RKO (cell line): ENCODE data around the gene TOM1.
A peak's percentile ranks its signal among the peaks of the same experiment; 100 is the strongest.

Experiments
- DNase-seq: peaks from one replicate; pipeline ENCODE4 v3.0.0-alpha.2; 2016; ENCODE audit warnings: low spot score

TOM1 gene

DNA sequence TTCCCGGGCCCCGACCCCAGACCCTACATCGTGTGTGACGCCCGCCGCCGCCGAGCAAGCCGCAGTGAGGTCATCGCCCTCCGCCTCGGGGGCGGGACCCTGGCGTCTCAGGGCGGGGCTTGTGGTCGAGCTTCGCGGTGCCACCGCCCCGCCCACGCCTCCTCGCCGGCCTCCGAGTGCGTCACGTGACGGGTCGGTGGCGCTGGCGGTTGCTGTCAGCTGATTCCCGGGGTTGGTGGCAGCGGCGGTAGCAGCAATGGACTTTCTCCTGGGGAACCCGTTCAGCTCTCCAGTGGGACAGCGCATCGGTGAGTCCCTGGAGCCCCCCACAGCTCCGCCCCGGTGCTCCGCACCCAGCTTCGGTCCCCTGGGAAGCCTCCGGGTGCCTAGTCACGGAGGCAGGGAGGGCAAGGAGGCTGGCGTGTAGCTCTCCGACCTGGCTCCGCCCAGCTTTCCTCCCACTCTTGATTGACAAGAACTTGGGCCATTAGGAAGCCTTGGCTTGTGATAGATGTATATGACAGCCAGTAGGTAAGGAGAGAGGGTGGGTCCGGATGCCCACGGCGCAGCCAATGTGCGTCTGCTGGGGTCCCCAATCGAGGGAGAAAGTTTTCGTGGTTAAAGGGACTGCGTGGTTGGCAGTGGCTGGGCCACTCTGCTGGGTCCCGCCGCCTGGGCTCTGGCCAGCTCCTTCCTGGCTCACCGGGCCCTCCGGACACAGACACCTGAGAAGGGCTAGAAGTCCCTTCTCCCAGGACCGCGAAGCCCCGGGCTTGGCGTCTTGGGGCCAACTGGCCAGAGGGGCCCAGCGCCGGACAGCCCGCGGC, at the start of gene TOM1:
TSS of gene TOM1 (plus strand) at position 222 of the 827 bp plus-strand sequence. CDS start at position 257, 35 bp downstream.
- DNase-seq, result peak; percentile 98

- no peak for DNase-seq
Measured at GRCh38 chr22:35250156-35250555, 49.5 kb upstream of the TOM1 start.

GRCh38 chr22:35253946-35254345, 45.7 kb upstream of the TOM1 start:
- no peak for DNase-seq

GRCh38 chr22:35257002-35257320, 42.7 kb upstream of the TOM1 start:
- DNase-seq, result no peak

DNA sequence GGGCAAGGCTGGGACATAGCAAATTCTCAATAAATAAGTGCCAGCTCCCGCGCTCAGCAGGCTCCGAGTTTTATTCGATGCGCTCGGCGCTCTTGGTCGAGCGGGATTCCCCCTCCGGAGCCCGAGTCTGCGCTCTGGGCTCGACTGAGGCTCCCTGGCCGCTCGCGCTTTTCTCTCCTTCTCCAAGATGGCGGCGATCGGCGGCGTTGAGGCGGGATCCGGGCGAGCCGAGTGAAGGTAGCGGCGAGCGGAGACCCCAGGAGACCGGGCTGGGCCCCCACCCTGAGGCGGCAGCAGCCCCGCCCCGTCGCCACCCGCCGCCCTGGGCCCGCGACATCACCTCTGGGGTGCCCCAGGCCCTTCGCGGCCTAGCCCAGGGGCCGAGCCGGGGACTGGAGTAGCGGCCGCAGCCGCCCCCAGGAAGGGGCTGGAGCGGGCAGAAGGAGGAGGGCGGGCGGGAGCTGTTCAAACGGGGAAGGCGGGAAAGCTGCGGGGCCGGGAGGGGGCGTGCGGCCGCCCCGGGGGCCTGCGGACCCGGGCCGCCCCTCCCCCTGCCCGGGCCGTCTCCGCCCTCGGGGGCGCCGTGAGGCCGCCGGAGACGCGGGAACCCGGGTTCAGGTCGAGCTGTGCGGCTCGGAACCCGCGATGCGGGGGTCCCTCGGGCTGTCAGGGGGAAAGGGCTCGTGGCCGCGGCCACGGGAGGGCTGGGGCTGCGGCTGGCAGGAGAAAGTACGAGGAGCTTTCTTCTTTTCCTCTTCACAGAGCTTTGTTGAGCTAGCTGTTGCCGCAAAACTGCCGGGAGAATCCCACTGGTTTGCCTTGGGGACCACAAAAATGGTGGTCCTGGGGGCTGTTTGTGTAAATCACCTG, 42.1 kb upstream of the TOM1 start, which contains the start of gene HMGXB4:
TSS of gene HMGXB4 (plus strand) at position 173 of the 870 bp plus-strand sequence. CDS start 4,898 bp downstream, outside the sequence.
- DNase-seq, result peak; percentile 86

GRCh38 chr22:35258191-35258988, 41.3 kb upstream of the TOM1 start:
- DNase-seq, result peak; percentile 21

DNA sequence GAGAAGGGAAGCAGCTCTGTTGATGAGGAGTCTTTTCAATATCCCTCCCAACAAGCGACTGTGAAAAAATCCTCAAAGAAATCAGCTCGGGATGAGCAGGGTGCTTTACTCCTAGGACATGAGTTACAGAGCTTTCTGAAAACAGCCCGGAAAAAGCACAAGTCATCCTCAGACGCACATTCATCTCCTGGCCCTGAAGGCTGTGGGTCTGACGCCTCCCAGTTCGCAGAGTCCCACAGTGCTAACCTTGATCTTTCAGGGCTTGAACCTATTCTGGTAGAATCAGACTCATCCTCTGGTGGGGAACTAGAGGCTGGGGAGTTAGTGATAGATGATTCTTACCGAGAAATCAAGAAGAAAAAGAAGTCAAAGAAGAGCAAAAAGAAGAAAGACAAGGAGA, 34.7 kb upstream of the TOM1 start:
- DNase-seq, result no peak

- DNase-seq, result no peak
Measured at GRCh38 chr22:35266277-35266676, 33.4 kb upstream of the TOM1 start.

GRCh38 chr22:35269630-35270029, 30.1 kb upstream of the TOM1 start:
- no peak for DNase-seq

DNA sequence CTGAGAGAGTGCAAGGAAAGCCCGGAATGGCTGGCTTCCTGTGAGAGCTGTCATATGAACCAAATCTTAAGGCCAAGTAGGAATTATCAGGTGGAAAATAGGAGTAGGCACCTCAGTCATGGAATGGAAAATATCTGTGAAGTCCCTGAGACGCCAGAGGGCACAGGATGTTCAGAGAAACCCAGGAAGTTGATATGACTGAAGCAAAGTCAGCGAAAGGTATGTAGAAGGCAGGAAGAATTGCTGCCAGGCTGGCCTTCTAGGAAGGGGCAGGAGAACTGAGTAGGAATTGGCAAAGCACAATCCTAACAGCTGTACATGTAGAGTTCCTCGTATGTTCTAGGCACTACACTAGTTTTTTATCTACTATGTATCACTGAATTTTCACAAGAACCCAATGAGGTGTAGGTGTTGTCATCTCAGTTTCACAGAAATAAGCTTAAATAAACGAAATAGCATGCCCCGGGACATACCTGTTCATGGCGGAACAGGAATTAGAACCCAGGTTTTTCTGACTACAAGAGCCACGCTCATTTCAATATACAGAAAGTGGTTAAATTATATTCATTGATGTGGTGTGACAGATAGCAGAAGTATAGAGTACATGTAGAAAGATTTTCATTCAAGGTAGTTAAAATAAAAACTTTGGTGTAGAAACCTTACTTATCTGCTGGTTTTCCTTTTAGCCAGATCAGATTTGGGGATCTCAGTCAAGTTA, 25.4 kb upstream of the TOM1 start:
- no peak for DNase-seq

GRCh38 chr22:35275580-35275979, 24.1 kb upstream of the TOM1 start:
- peak; percentile 62 for DNase-seq

- no peak for DNase-seq
Measured at GRCh38 chr22:35276019-35276418, 23.7 kb upstream of the TOM1 start.

- DNase-seq, result no peak
Measured at GRCh38 chr22:35288116-35288515, 11.6 kb upstream of the TOM1 start.

- no peak for DNase-seq
Measured at GRCh38 chr22:35292786-35293185, 6.9 kb upstream of the TOM1 start.

DNA sequence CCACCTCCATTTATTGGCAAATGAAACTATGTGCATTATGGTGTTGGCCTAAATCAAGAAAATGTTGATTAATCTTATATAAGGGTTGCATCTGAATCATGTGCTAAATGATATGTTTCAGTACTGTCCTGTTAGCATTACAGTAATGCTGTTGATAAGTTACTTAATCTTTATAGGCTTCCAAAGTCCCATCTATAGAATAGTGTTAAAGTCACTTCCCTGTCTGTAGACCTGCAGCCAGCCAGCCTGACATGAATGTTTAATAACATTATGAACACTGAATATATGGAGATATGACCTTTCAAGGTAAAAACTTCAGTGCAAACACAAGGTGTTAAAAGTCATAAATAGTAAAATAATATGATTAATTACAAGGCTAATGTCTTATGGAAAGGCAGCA, 3.6 kb upstream of the TOM1 start:
- no peak for DNase-seq

- peak; percentile 19 for DNase-seq
Measured at GRCh38 chr22:35299217-35299672, 449 bp upstream of the TOM1 start.

- peak; percentile 19 for DNase-seq
Measured at GRCh38 chr22:35301372-35301874, 1.7 kb downstream of the TOM1 start.

GRCh38 chr22:35303029-35303624, 3.4 kb downstream of the TOM1 start:
- DNase-seq, result no peak

DNA sequence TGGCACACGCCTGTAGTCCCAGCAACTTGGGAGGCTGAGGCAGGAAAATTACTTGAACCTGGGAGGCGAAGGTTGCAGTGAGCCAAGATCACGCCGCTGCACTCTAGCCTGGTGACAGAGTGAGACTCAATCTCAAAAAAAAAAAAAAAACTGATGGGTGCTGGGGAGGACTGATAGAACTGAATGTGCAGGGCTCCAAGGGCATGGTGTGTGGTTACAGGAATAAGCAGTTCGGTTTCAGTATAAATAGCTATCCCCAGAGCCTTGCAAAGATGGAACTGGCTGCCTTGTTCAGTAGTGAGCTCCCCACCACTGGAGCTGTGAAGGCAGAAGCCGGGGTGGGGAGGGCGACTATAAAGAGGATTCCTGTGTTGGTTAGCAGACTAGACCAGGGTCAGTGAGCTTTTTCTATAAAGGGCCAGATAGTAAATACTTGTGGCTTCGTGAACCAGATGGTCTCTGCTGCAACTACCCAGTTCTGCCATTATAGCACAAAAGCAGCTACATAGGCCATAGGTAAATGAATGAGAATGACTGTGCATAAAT, 5.9 kb downstream of the TOM1 start:
- no peak for DNase-seq

DNA sequence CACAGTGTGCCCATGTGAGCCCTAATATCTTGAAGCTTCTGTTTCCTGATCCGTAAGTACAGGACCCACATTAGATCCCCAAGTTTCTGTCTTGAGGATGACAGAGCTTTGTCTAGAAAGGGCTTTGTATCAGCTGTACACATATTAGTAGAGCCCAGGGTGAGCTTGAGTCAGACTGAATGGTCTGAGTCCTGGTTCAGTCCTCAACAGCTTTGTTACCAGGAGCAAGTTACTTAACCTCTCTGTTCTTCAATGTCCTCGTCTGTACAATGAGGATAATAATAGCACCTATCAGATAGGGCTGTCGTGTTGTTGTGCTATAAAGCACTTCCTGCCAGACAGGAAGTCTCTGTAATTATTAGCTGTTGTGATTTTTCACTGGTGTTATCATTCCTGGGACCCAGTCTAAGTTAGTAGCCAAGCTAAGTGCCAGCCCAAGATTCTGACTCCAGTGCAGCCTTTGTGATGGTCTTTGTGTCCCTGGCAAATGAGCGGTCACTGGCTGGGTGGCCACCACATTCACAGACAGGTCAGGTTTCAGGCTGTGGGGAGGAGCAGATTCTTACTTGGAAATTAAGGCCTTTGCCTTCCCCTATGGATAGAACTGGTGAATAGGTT, 6.8 kb downstream of the TOM1 start:
- no peak for DNase-seq
